ENCODE results near the gene ACTR8.

ACTR8 gene

DNA sequence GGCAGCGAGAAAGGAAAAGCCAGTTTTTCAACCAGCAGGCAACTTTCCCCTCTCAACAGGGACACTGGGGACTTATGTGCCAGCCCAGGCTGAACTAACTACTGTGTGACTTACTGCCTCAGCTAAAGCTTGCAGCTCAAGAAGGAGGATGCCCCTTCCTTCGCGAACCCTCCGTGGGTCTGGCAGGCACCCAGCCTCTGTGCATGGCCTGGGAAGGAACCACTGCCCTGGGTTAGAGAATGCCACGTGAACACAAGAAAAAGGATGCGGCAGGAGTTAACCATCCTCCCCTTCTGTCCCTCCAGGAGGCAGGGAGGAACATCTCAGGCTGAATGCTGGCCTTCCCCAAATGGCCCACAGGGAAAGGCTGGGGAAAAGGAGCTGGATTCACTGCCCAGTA is 64.7 kb downstream of the ACTR8 start:
- no peaks in the 10 kb centered on the region for H3K9me2 ChIP-seq (replicated peaks; ENCODE audit: insufficient read depth, low read length)
- TF ChIP-seq, protein P1, sequence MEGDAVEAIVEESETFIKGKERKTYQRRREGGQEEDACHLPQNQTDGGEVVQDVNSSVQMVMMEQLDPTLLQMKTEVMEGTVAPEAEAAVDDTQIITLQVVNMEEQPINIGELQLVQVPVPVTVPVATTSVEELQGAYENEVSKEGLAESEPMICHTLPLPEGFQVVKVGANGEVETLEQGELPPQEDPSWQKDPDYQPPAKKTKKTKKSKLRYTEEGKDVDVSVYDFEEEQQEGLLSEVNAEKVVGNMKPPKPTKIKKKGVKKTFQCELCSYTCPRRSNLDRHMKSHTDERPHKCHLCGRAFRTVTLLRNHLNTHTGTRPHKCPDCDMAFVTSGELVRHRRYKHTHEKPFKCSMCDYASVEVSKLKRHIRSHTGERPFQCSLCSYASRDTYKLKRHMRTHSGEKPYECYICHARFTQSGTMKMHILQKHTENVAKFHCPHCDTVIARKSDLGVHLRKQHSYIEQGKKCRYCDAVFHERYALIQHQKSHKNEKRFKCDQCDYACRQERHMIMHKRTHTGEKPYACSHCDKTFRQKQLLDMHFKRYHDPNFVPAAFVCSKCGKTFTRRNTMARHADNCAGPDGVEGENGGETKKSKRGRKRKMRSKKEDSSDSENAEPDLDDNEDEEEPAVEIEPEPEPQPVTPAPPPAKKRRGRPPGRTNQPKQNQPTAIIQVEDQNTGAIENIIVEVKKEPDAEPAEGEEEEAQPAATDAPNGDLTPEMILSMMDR (IDR thresholded peaks at IDR 0.05; ENCODE audit: low read length): no peak
- TF ChIP-seq EZH2phosphoT487 (IDR thresholded peaks at IDR 0.05; ENCODE audit: low read length) (no peak), EZH2 (optimal IDR thresholded peaks at IDR 0.05; ENCODE audit: low read depth, low read length) (no peak)
- no peak overlapping the region for H3K9ac ChIP-seq (ENCODE audit: low read length)
- H3F3A ChIP-seq (ENCODE audit: insufficient read depth, low read length): no peaks in the 10 kb centered on the region
- H3K4me2 ChIP-seq (ENCODE audit: low read depth, low read length): no peak overlapping the region
- H4K20me1 ChIP-seq (ENCODE audit: insufficient read depth, low read length): no peaks in the 10 kb centered on the region
- H3K27me3 ChIP-seq (replicated peaks; ENCODE audit: insufficient read depth, low read length): no peaks in the 10 kb centered on the region
- H3K79me2 ChIP-seq (ENCODE audit: low read length): no peaks in the 10 kb centered on the region
- no peaks in the 10 kb centered on the region for H3K4me1 ChIP-seq (ENCODE audit: low read length)
- H3K36me3 ChIP-seq (replicated peaks; ENCODE audit: insufficient read depth, low read length): no peaks in the 10 kb centered on the region
- H3K27ac ChIP-seq (ENCODE audit: low read length): no peak overlapping the region
- H3K4me3 ChIP-seq (ENCODE audit: low read length): no peak overlapping the region
- no peak for DNase-seq
- no peak overlapping the region for H2AFZ ChIP-seq (ENCODE audit: low read length)
- H3K9me3 ChIP-seq (replicated peaks; ENCODE audit: insufficient read depth, low read length): no peaks in the 10 kb centered on the region

Data from MM.1S (cell line).